Thyroid gland (tissue), 4 donors: Measurements from ENCODE around the gene PPP1R3A. TPM values are rescaled to one million over a fixed set of nuclear protein-coding genes. Genes with fewer than 3 reads are reported as not detected.

Source experiments
- DNase-seq, 2 donors: peaks; one replicate each; pipeline ENCODE4 v3.0.0-alpha.2; 2019
- H3K27ac ChIP-seq, 3 donors: fragments of 200-600 bp; sonication (generic); 1 replicate in 2 of 3; 2 replicates in 1 of 3; pipeline ENCODE4 v1.5.1; 2016 to 2019; ENCODE audit warnings: mild to moderate bottlenecking in 1 of 3, moderate library complexity in 1 of 3
- H3K27me3 ChIP-seq: fragments of 200-600 bp; sonication (generic); one replicate; pipeline ENCODE4 v1.5.1; 2019
- H3K36me3 ChIP-seq, 2 donors: fragments of 200-600 bp; sonication (generic); one replicate each; pipeline ENCODE4 v1.5.1; 2016 to 2019
- H3K4me1 ChIP-seq, 2 donors: fragments of 200-600 bp; sonication (generic); one replicate each; pipeline ENCODE4 v1.5.1; 2017 to 2019
- H3K4me3 ChIP-seq, 3 donors: fragments of 200-600 bp; sonication (generic); replicated peaks in 1 of 3; 1 replicate in 2 of 3; 2 replicates in 1 of 3; pipeline ENCODE4 v1.5.1; 2016; ENCODE audit warnings: mild to moderate bottlenecking in 1 of 3
- H3K9me3 ChIP-seq: fragments of 200-600 bp; sonication (generic); one replicate; pipeline ENCODE4 v1.5.1; 2017
- POLR2A ChIP-seq, 2 donors: fragments of 450-650 bp; IDR thresholded peaks; one replicate each; pipeline ENCODE4 v1.6.1; 2017; ENCODE audit warnings: antibody characterized with exemption in 2 of 2, mild to moderate bottlenecking in 2 of 2, moderate library complexity in 1 of 2
- WGBS, 2 donors: methylation state at CpG; one replicate each; pipeline ENCODE4 v1.1.5; 2017; 5-methylcytosine and 5-hydroxymethylcytosine counted together
- intact Hi-C: fragments of 100-400 bp; cut with DNase I; formaldehyde crosslinking; loops from one replicate; pipeline ENCODE4 v1.15.1; 2023
- total RNA-seq, 4 donors: library from RNA; depleted of rRNA; stranded (reverse); fragments of >200 nt; gene quantifications; one replicate each; pipeline ENCODE4 v1.2.3, GENCODE V29; 2016
- TF ChIP-seq, protein P1 (sequence below), 6 experiments: fragments of 200-600 bp in 3 of 6; fragments of 450-650 bp in 3 of 6; sonication (generic) in 3 of 6; IDR thresholded peaks; one replicate each; pipeline ENCODE4 v1.5.1; 2016 to 2019; ENCODE audit warnings: antibody characterized with exemption in 6 of 6, mild to moderate bottlenecking in 2 of 6, inconsistent platforms in 1 of 6, moderate library complexity in 1 of 6

The PPP1R3A gene
- total RNA-seq, 4 donors from 2014 or later, result not detected

DNA sequence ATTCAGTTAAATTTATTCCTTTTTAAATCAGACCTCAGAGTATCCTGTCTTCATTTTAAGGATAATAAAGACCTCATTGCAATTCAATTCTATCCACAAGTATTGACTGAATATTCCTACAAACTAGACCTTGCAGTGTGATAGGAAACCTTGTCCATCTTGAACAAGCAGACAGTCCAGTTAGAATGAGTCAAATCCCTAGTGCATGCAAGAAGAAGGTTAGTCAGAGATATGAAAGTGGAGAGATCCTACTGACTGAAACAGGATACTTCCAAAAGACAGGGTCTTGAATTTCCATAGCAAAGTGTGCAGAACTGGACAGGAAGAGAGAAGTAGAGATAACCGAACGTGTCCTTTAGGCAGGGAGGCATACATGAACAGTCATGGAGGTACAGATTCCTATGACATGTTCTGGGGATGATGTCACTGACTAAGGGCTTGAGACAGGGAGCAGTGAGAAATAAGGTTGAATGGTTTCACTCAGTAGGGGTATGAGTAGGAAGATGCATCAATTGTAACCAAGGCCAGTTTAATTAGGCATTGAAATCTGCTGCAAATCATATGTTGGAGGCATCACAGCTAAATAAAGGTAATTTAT lies 45.2 kb downstream of the PPP1R3A start:
- 70 to 78% methylated on average over 2 of the region's 2 CpGs for WGBS, 2 donors
- DNase-seq, result no peak
- Histone ChIP-seq H3K27ac (no peak overlapping the region), H3K9me3 (no peaks in the 10 kb centered on the region), H3K27me3 (no peaks in the 10 kb centered on the region), H3K4me1 (no peaks in the 10 kb centered on the region), H3K4me3 (no peak overlapping the region), H3K36me3 (no peaks in the 10 kb centered on the region)
- intact Hi-C loops, result no loop called here
- TF ChIP-seq, protein P1, sequence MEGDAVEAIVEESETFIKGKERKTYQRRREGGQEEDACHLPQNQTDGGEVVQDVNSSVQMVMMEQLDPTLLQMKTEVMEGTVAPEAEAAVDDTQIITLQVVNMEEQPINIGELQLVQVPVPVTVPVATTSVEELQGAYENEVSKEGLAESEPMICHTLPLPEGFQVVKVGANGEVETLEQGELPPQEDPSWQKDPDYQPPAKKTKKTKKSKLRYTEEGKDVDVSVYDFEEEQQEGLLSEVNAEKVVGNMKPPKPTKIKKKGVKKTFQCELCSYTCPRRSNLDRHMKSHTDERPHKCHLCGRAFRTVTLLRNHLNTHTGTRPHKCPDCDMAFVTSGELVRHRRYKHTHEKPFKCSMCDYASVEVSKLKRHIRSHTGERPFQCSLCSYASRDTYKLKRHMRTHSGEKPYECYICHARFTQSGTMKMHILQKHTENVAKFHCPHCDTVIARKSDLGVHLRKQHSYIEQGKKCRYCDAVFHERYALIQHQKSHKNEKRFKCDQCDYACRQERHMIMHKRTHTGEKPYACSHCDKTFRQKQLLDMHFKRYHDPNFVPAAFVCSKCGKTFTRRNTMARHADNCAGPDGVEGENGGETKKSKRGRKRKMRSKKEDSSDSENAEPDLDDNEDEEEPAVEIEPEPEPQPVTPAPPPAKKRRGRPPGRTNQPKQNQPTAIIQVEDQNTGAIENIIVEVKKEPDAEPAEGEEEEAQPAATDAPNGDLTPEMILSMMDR (IDR thresholded peaks at IDR 0.05), result no peak
- no peak for TF ChIP-seq POLR2A (IDR thresholded peaks at IDR 0.05)

DNA sequence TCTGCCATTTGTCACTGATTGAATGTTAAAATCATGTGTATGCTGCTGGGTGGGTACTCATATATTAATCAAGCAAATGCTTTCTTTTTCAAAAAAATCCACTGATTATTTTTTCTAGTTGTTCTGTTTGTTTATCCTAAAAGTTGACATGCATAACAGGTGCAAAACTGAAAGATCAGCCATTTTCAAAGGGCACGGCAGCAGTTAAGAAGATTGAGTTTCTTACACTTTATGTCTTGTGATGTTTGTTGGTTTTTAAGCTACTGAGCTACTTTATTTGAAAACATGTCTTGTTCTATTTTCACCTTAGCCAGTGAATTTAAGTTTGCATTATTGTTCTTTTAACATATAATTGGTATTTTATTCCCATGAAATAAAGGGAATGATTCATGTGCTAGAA lies 45.8 kb downstream of the PPP1R3A start:
- DNase-seq, result no peak
- H3K9me3 ChIP-seq, result no peaks in the 10 kb centered on the region
- H3K4me3 ChIP-seq, result no peak overlapping the region
- no peaks in the 10 kb centered on the region for H3K4me1 ChIP-seq
- WGBS, 2 donors, result 89 to 94% methylated on average over 1 of the region's 1 CpG
- H3K27ac ChIP-seq, result no peak overlapping the region
- TF ChIP-seq, protein P1 (IDR thresholded peaks at IDR 0.05), result no peak
- TF ChIP-seq POLR2A (IDR thresholded peaks at IDR 0.05), result no peak
- no peaks in the 10 kb centered on the region for H3K36me3 ChIP-seq
- intact Hi-C loops, result no loop called here
- H3K27me3 ChIP-seq, result no peaks in the 10 kb centered on the region

DNA sequence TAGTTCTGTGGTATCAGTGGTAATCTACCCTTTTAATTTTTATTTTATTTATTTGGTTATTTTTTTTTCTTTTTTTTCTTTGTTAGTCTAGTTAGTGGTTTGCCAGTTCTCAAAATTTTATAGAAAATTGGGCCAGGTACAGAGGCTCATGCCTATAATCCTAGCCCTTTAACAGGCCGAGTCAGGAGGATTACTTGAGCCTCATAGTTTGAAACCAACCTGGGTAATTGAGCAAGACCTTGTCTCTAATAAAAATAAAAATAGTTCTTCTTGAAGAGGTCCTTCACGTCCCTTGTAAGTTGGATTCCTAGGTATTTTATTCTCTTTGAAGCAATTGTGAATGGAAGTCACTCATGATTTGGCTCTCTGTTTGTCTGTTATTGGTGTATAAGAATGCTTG lies 51.5 kb downstream of the PPP1R3A start:
- H3K4me3 ChIP-seq, result no peak overlapping the region
- TF ChIP-seq, protein P1 (IDR thresholded peaks at IDR 0.05), result no peak
- no peak for TF ChIP-seq POLR2A (IDR thresholded peaks at IDR 0.05)
- no peaks in the 10 kb centered on the region for H3K36me3 ChIP-seq
- no peak for DNase-seq
- 56 to 57% methylated on average over 2 of the region's 2 CpGs for WGBS, 2 donors
- H3K27ac ChIP-seq, result no peak overlapping the region
- no peaks in the 10 kb centered on the region for H3K27me3 ChIP-seq
- no peaks in the 10 kb centered on the region for H3K9me3 ChIP-seq
- H3K4me1 ChIP-seq, result no peaks in the 10 kb centered on the region
- intact Hi-C loops, result no loop called here

DNA sequence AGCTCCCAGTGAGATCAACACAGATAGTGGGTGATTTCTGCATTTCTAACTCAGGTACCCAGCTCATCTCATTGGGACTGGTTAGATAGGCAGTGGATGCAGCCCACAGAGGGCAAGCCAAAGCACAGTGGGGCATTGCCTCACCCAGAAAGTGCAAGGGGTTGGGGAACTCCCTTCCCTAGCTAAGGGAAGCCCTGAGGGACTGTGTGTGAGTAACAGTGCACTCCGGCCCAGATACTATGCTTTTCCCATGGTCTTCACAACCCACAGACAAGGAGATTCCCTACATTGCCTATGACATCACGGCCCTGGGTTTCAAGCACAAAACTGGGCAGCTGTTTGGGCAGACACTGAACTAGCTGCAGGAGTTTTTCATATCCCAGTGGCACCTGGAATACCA lies 62.8 kb downstream of the PPP1R3A start:
- Histone ChIP-seq H3K27me3 (no peaks in the 10 kb centered on the region), H3K36me3 (no peaks in the 10 kb centered on the region), H3K4me3 (no peak overlapping the region), H3K4me1 (no peaks in the 10 kb centered on the region), H3K9me3 (no peaks in the 10 kb centered on the region), H3K27ac (no peak overlapping the region)
- 86 to 93% methylated on average over 2 of the region's 2 CpGs for WGBS, 2 donors
- TF ChIP-seq, protein P1 (IDR thresholded peaks at IDR 0.05), result no peak
- TF ChIP-seq POLR2A (IDR thresholded peaks at IDR 0.05), result no peak
- intact Hi-C loops, result no loop called here
- no peak for DNase-seq

DNA sequence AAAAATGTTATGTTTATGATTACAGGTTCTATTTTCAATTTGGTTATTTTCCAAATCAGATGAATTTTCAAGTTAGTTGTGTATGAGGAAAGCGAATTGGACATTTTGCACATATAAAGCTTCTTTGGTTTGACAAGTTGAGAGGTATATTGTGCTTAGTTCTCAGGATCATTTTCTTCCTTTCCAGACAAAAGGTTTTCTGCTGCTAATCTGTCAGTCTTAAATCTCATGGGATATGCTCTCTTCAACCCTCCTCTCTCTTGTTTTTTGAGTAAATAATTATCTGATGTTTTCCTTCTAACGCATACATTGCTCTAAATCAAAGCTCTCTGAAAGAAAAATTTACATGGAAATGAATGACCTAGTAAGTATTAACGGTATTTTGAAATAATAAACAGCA lies 77.9 kb downstream of the PPP1R3A start:
- intact Hi-C loops, result no loop called here
- no peaks in the 10 kb centered on the region for H3K9me3 ChIP-seq
- WGBS, 2 donors, result 41 to 49% methylated on average over 3 of the region's 3 CpGs
- TF ChIP-seq, protein P1 (IDR thresholded peaks at IDR 0.05), result no peak
- no peak for TF ChIP-seq POLR2A (IDR thresholded peaks at IDR 0.05)
- no peaks in the 10 kb centered on the region for H3K36me3 ChIP-seq
- no peak overlapping the region for H3K4me3 ChIP-seq
- H3K4me1 ChIP-seq, result no peaks in the 10 kb centered on the region
- DNase-seq, result no peak
- no peaks in the 10 kb centered on the region for H3K27me3 ChIP-seq
- H3K27ac ChIP-seq, result no peak overlapping the region
